ENCODE data around the gene RHBDD2.
A peak's percentile ranks its signal among the peaks of the same experiment; 100 is the strongest.
"Not testable (repeated sequence)": the region's sequence is repeated elsewhere in the genome, so short reads cannot be mapped to it uniquely, and the experiment has no call there.

Gene RHBDD2

DNA sequence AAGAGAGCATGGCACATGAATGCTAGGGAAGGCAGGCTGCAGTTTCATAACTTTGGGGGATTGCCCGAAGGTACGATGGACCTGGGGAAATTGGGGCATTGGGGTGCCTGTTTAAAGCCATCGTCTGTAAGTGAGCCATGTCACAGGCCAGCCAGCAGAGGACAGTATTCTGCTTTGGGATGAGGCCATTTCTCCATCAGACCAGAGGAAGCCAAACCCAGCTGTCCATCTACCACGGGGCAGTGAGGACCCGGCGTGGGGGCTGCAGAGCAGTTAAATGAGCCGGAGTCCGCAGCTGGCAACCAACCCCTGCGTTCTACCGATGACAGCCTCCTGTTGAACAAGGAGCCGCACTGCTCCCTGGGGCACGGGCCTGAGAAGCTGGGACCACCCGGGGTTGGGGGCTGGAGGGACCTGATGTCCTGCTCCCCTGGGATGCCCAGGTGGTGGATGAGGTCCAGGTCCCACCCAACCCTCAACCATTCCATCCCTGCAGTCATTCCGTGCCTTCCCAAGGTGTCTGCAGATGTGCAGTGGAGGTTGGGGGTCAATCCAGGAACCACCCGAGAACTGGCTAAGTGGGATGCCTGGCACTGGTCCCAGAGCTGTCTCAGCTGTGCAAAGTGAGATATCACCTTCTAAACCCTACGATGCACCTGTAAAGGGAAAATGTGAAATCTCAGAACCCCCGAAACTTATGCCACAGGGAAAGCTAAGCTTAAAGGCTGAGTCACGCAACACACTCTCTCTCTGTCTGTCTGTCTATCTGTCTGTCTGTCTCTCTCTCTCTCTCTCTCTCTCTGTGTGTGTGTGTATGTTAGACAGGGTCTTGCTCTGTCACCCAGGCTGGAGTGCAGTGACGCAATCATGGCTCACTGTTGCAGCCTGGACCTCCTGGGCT lies 12.1 kb upstream of the RHBDD2 start:
- DNase-seq, result no peak

DNA sequence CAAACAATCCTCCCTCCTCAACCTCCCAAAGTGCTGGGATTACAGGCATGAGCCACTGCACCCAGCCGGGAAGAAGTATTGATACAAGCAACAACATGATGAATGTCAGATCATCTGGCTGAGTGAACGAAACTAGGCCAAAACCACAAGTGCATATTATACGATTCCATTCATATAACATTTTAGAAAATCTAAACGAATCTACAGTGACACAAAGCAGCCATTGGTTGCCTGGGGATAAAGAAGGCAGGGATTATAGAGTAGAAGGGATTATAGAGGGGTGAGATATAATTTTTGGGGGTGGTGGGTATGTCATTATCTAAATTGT lies 11.5 kb upstream of the RHBDD2 start:
- DNase-seq, result no peak

- no peak for DNase-seq
Measured at GRCh38 chr7:75868153-75868552, 10.7 kb upstream of the RHBDD2 start.

DNA sequence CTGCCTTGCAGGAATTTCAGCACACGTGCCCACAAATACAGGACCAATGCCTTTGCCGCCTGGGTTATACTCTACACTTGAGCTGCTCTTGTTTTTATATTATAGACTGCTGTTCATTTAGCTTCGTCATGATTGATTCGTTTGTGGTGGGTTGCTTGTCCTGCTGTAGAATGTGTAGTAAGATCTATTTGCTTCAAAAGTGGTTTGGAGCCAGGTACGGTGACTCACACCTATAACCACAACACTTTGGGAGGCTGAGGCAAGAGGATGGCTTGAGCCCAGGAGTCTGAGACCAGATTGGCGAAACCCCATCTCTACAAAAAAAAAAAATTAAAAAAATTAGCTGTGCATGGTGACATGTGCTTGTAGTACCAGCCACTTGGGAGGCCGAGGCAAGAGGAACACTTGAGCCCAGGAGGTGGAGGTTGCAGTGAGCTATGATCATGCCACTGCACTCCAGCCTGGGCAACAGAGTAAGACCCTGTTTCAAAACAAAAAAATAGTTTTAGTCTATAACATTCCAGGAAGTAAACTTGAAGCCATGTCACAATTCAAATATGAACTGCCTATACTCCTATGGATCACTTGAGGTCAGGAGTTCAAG lies 9.0 kb upstream of the RHBDD2 start:
- DNase-seq, result no peak

DNA sequence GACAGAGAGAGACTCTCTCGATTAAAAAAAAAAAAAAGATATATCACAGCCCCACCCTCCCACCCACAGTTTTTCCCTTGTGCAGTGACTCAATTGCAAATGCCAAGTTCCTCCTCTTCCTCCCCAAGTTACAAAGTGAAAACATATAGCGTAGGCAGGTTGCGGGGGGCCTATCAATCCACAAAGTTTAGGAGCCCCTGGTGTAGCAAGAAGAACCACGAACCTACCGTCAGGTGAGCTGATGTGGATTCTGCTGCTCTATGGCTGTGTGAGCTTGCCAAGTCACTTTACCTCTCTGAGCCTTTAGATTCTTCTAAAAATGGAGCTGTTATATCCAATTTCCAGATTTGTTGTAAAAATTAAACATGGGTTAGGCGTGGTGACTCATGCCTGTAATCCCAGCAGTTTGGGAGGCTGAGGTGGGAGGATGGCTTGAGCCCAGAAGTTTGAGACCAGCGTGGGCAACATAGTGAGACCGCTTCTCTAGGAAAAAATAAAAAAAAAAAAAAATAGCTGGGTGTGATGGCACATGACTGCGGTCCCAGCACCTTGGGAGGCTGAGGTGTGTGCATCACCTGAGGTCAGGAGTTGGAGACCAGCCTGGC lies 8.2 kb upstream of the RHBDD2 start:
- no peak for DNase-seq

DNA sequence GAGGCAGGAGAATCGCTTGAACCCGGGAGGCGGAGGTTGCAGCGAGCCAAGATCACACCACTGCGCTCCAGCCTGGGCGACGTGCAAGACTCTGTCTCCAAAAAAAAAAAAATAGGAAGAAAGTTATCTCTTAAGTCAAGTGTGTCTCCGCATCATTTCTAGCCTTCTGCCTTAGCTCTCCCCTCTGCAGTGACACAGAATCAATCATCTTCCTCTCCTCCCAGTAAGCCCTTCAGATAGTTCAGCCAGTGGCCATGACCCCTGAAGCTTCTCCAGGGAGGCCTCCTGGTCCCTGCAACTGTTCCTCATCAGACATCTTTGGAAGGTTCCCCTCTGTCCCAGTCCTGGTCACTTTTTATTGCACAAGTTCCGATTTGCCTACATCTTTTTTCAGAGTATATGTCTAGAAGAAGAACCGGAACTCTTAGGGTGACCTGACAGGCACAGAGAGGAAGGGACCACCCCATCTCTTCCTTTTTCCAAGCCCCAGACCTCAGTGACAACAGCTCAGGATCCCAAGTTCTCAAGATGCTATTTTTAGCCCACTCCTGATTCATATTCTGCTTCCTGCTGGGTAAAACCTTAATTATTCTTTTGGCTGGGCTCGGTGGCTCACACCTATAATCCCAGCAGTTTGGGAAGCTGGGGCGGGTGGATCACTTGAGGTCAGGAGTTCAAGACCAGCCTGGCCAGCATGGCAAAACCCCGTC lies 6.6 kb upstream of the RHBDD2 start:
- no peak for DNase-seq

GRCh38 chr7:75874180-75874579 lies 4.7 kb upstream of the RHBDD2 start:
- DNase-seq, result not testable (repeated sequence)

DNA sequence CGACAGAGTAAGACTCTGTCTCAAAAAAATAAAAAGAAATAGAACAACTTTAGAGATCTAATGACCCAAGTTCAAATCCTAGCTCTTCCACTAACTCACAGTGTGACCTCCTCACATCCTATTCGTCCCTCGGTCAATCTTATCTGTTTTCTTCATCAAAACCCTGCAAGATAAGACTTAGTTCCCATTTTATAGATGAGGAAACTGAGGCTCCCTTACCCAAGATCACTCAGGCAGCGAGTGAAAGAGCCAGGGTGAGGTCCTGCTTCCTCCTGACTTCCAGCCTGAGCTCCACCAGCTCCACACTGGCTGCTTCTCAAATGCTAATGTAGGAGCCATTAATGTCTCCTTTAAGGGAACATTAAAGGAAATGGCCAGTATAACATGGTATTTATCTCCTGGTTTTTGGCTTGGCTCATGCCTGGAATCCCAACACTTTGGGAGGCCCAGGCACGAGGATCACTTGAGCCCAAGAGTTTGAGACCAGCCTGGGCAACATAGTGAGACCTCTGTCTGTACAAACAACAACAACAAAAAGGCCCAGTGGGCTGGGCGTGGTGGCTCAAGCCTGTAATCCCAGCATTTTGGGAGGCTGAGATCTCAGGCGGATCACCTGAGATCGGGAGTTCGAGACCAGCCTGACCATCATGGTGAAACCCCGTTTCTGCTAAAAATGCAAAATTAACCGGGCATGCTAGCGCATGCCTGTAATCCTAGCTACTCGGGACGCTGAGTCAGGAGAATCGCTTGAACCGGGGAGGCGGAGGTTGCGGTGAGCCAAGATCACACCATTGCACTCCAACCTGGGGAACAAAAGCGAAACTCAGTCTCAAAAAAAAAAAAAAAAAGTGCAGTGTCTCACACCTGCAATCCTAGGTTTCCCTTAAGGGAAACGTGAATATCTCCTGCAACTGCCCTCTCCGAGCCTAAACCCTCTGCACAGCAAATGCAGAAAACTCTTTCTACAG lies 3.4 kb upstream of the RHBDD2 start:
- DNase-seq, result no peak

DNA sequence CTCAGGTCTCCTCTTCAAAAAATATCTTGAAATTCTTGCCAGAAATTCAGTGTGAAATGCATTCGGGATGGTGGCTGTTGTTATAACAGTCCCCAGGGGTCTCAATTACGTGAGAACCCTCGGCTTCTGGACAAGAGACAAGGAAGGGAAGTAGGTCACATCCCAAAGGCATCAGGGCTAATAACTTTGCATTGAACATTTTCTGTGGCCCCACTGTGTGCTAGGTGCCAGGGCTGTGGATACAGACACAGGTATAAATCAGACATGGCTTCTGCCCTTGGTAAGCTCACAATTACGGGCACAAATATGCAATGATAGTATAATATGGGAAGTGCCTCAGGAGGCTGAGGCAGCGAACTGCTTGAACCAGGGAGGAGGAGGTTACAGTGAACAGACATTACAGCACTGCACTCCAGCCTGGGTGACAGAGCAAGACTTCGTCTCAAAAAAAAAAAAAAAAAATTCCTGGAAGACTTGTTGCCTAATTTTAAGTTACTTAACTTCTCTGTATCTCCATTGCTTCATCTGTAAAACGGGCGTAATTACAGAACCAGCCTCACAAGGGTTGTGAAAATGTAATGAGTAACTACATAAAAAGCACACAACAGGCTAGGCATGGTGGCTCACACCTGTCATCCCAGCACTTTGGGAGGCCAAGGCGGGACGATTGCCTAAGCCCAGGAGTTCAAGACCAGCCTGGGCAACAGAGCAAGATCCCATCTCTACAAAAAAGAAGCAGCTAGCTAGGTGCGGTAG lies 2.5 kb upstream of the RHBDD2 start:
- no peak for DNase-seq

GRCh38 chr7:75878312-75878768 lies 494 bp upstream of the RHBDD2 start:
- peak; percentile 47 for DNase-seq

- DNase-seq, result no peak
Measured at GRCh38 chr7:75879771-75880184, 944 bp downstream of the RHBDD2 start.

DNA sequence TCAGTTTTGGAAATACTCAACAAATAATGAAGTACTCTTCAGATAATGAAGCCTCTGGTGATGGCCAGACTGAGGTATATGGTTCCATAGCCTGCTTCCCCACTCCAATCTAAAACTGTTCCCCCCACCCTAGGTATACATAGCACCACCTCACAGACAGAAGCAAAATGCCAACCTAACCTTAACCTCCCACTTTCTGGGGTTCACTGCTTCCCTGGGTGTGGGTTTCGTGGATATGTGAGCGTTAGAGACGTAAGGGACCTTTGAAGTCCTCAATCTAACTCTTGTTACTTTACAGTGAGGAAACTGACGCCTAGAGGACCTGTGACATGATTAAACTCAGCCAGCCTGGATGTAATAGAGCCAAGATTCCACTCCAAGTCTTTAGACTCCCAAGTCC lies 1.4 kb downstream of the RHBDD2 start:
- no peak for DNase-seq

DNA sequence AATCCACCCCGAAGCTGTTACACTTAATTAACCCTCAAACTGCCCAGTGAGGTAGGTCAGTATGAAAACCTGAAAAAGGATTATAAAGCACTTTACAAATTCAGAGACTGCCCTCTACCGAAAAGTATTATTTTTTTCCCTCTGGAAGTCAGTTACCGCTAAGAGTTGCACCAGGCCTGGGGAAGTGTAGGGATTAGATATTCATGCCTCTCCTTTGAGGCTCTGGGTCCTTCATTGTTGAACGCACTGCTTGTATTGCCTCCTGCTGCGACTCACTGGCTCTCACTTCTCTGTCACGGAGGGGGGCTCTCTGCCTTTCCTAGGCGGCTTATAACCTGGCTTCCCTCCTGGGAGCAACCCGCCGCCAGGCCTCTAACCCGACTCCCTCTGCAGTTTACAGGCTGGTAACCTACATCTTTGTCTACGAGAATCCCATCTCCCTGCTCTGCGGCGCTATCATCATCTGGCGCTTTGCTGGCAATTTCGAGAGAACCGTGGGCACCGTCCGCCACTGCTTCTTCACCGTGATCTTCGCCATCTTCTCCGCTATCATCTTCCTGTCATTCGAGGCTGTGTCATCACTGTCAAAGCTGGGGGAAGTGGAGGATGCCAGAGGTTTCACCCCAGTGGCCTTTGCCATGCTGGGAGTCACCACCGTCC lies 2.7 kb downstream of the RHBDD2 start:
- no peak for DNase-seq

GRCh38 chr7:75883265-75883824 lies 4.5 kb downstream of the RHBDD2 start:
- not testable (repeated sequence) for DNase-seq

DNA sequence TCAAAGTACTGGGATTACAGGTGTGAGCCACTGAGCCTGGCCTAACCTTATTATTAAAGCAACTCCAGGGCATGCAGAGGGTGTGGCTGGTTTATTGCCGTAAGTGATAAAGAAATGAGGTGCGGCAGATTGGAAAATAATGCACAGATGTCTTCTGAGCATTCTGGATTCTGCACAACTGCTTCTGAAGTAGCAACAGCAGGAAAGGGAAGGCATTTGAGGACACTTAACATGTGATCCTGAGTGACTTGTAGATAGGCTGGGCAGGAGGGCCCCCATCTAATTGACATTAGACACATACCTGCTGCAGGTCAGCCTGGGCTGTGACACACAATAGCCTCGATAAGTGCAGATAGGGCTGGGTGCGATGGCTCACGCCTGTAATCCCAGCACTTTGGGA lies 5.6 kb downstream of the RHBDD2 start:
- DNase-seq, result no peak

- no peak for DNase-seq
Measured at GRCh38 chr7:75885036-75885435, 6.2 kb downstream of the RHBDD2 start.

GRCh38 chr7:75887669-75888369 lies 9.0 kb downstream of the RHBDD2 start:
- DNase-seq, result no peak

- DNase-seq, result no peak
Measured at GRCh38 chr7:75888464-75889222, 9.8 kb downstream of the RHBDD2 start.

DNA sequence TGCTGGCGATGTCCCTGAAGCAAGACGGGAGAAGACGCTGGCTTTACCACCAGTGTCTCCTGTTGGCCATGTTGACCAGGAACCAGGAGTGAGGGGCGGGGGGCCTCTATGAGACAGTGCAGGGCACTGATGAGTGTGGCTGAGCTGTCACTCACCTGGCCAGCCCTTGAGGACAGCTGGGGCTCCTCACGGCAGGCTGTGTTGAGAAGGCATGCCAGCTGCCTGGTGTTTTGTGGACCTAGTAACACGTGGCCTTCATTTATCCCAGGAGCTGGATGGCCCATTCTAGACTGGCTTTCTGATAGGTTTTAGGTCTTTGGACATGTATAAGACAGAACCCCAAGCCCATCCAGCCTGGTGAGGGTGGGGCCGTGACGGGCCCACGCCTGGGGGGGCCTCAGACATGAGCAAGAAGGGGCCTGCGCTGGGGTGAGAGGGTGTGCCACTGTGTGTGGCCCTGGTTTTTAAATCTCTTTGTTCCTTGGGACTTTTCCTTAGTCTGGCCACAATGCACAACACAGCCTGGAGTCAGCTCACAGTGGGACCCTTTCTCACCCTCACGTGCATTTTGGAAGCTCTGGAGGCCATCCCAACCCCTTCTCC lies 10.5 kb downstream of the RHBDD2 start:
- no peak for DNase-seq
